ENCODE results near the gene ANKEF1.

The ANKEF1 gene

GRCh38 chr20:10080574-10080973 lies 45.8 kb downstream of the ANKEF1 start:
- no peak for DNase-seq (ENCODE audit: low read depth in 2 of 2)

DNA sequence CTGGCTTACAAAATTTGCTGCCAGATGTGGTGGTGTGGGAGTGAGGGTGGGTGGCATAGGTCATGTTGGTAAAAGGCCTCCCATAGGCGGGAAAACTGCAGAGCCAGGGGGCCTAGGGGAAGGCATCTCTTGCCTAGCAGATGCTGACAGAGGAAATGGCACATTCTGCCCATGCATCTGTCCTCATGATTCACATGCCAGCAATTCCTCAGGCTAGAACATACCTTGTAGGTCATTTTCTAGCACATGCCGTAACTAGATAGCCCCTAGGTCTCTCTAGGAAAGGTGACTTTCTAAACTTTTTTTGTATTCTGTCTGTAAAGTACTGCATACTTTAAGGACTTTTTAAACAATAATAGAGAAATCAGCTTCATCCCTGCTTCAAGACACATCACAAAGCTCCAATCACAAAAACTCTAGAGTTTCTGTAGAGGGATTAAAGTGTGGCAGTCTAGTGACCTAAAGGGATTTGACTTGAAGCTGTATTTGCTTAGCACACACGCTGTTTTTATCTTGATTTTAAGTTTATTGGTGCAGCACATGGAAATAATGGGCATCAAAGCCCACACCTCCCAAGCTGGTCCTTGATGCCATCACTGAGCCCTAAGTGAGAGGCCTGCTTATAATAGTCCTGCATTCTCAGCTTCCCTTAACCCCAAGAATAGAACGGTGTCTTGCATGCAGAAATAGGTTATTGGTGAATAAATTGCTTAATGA lies 55.2 kb downstream of the ANKEF1 start:
- no peak for DNase-seq (ENCODE audit: low read depth in 2 of 2)

DNA sequence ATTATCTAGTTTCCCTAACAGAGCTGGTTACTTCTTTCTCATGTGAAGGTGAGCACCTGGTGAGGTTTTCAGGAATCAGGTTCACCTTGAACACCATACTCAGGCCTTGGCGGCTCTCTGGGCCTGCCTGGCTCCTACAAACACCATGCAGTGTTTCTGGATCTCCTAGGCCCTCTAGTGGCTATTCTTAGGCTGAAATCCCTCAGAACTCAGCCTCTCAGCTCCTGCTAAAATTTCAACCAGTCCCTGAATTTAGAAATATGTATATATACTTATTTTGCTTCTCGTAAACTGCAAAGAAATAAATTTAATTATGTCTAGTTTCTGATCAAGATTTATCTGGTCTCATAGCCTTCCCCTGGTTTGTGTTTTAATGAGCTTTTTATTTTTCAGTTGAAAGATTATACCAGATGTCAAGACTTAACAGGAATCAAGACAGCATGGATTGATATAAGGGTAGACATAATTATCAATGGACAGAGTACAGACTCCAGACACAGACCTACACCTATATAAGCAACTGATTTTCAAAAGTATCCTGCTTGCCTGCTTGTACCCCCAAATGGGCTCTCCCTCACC lies 55.9 kb downstream of the ANKEF1 start:
- DNase-seq (ENCODE audit: low read depth in 2 of 2): no peak

DNA sequence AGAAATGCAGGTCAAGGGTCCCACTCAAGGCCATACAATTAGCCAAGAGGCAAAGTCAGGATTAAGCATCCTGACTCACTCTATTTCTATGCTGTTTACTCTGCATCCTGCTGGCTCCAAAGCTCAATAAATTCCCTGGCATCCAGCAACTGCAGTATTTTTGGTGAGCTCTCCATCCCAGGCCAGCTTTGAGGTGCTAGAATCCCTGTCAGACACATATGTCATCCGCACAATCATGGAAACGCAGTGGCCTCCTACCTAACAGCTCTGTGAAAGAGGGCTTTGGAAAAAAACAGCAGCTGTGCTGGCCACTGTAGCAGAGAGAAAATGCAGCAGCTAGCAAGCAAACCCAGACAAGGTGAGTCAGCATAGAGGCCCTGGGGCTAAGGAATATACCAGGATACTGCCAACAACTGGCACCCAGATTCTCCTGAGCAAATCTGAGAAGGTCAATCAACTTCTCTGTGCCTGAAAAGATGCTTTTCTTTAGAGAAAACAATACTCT lies 58.4 kb downstream of the ANKEF1 start:
- no peak for DNase-seq (ENCODE audit: low read depth in 2 of 2)

DNA sequence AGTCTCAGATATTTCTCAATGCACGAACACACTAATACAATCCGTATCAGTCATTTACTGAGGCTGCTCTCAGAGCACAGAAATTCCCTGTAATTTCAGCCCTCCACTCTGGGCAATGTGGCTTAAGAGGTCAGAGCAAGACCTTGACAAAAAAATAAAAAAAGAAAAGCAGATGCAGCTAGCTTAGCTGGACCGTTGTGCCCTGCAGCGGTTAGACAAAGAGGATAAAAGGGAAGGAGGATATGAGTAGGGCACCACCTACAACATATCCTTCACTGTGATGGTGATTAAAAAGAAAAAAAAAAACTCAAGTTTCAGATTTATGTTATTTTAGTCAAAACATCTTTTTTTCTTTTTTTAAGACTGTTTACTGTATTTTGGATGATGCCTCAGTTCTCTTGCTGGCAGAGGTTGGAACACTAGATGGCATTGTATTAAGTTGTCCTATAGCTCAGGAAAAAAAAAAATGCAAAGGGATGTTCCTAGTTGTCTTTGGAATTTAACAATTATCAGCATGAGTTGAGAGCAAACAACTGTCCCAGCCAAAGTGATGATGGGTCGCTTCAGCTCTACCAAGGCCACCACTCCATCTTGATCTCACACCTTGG lies 59.9 kb downstream of the ANKEF1 start:
- DNase-seq (ENCODE audit: low read depth in 2 of 2): no peak

GRCh38 chr20:10096790-10097189 lies 62.0 kb downstream of the ANKEF1 start:
- no peak for DNase-seq (ENCODE audit: low read depth in 2 of 2)

DNA sequence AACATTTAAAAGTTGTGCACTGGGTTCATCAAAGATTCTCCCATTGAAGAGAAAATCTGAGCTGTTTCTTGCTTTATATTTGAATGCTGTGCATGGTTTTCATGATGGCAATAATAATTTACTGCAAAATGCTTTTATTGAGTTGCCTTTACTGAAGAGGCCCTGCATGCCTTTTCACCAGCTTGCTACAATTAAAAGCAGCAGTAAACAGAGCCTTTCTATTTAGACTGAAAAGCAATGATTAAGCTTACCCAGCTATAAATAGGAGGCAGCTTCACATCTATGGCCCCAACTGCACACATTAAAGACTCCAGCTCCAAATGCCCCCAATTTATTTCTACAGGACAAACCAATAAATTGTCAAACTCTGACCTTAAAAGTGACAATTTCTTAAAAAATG lies 70.3 kb downstream of the ANKEF1 start:
- DNase-seq (ENCODE audit: low read depth in 2 of 2): no peak

Measured in stimulated activated CD4-positive, alpha-beta T cell treated with anti-CD3 and anti-CD28 coated beads, Interleukin-12 subunit alpha, Interleukin-12 subunit beta, amount 100 ng/mL, for 24 hours (primary cell).